Neural cell (in vitro differentiated cells): ENCODE measurements around the gene FAM187B. TPM values are rescaled to one million over a fixed set of nuclear protein-coding genes. Genes with fewer than 3 reads are reported as not detected.

ENCODE experiments used
- H2AFZ ChIP-seq: fragments of 200-600, 300-800 bp; sonication (generic), shearing (Covaris generic); 2 replicates; pipeline ENCODE4 v1.6.0; 2014; ENCODE audit warnings: low read depth, mild to moderate bottlenecking, antibody characterized with exemption, low read length, moderate library complexity
- H3F3A ChIP-seq: fragments of 200-600 bp; shearing (Covaris generic); 2 replicates; pipeline ENCODE4 v1.6.1; 2016; ENCODE audit warnings: mild to moderate bottlenecking, moderate library complexity, mixed read lengths, antibody characterized with exemption, low read length; ENCODE audit not compliant: insufficient read depth, poor library complexity, severe bottlenecking
- H3K27ac ChIP-seq: fragments of 200-600, 300-800 bp; sonication (generic), shearing (Covaris generic); 2 replicates; pipeline ENCODE4 v1.5.1; 2014; ENCODE audit warnings: mild to moderate bottlenecking, low read length, moderate library complexity
- H3K27me3 ChIP-seq: fragments of 300-800, 200-600 bp; sonication (generic), shearing (Covaris generic); 2 replicates; pipeline ENCODE4 v1.6.0; 2014; ENCODE audit warnings: mild to moderate bottlenecking, low read depth, low read length, moderate library complexity; ENCODE audit not compliant: insufficient read depth
- H3K36me3 ChIP-seq: fragments of 300-800, 200-600 bp; sonication (generic), shearing (Covaris generic); 2 replicates; pipeline ENCODE4 v1.5.1; 2014; ENCODE audit warnings: mild to moderate bottlenecking, antibody characterized with exemption, low read length, moderate library complexity; ENCODE audit not compliant: insufficient read depth
- H3K4me2 ChIP-seq: fragments of 300-800, 200-600 bp; sonication (generic), shearing (Covaris generic); 2 replicates; pipeline ENCODE4 v1.6.0; 2014; ENCODE audit warnings: mild to moderate bottlenecking, low read length
- H3K4me3 ChIP-seq: fragments of 300-800, 200-600 bp; sonication (generic), shearing (Covaris generic); 2 replicates; pipeline ENCODE4 v1.5.1; 2014; ENCODE audit warnings: mild to moderate bottlenecking, low read length, moderate library complexity
- H3K79me2 ChIP-seq: fragments of 200-600 bp; shearing (Covaris generic); replicated peaks from 2 replicates; pipeline ENCODE4 v1.6.0; 2014; ENCODE audit warnings: mild to moderate bottlenecking, low read length, moderate library complexity; ENCODE audit not compliant: insufficient read depth
- H3K9ac ChIP-seq: fragments of 300-800, 200-600 bp; sonication (generic), shearing (Covaris generic); 2 replicates; pipeline ENCODE4 v1.6.1; 2016; ENCODE audit warnings: mild to moderate bottlenecking, low read length, mixed read lengths
- H3K9me2 ChIP-seq: fragments of 200-600 bp; shearing (Covaris generic); 2 replicates; pipeline ENCODE4 v1.6.1; 2016; ENCODE audit warnings: mild to moderate bottlenecking, low read length, mixed read lengths; ENCODE audit not compliant: insufficient read depth
- H3K9me3 ChIP-seq: fragments of 200-600, 300-800 bp; sonication (generic), shearing (Covaris generic); 2 replicates; pipeline ENCODE4 v1.6.1; 2016; ENCODE audit warnings: mild to moderate bottlenecking, mixed run types, low read length, moderate library complexity, mixed read lengths
- H4K20me1 ChIP-seq: fragments of 200-600 bp; shearing (Covaris generic); 2 replicates; pipeline ENCODE4 v1.6.1; 2016; ENCODE audit warnings: mild to moderate bottlenecking, mixed run types; ENCODE audit not compliant: insufficient read depth
- CTCF ChIP-seq: fragments of 450-650 bp; IDR thresholded peaks from 2 replicates; pipeline ENCODE4 v1.5.1; 2014; ENCODE audit warnings: antibody characterized with exemption, mild to moderate bottlenecking, moderate library complexity; ENCODE audit not compliant: poor library complexity, severe bottlenecking
- EP300 ChIP-seq: fragments of 450-650 bp; conservative IDR thresholded peaks from 2 replicates; pipeline ENCODE4 v1.6.1; 2014; ENCODE audit warnings: antibody characterized with exemption, mild to moderate bottlenecking, moderate library complexity; ENCODE audit not compliant: poor library complexity, severe bottlenecking
- EZH2 ChIP-seq: fragments of 200-600, 300-800 bp; shearing (Covaris generic), sonication (generic); IDR thresholded peaks from 2 replicates; pipeline ENCODE4 v1.6.1; 2014; ENCODE audit warnings: antibody characterized with exemption, low read length, borderline replicate concordance, mild to moderate bottlenecking; ENCODE audit not compliant: insufficient read depth, poor library complexity, severe bottlenecking
- MXI1 ChIP-seq: fragments of 450-650 bp; conservative IDR thresholded peaks from 2 replicates; pipeline ENCODE4 v1.6.1; 2014; ENCODE audit warnings: antibody characterized with exemption, mild to moderate bottlenecking; ENCODE audit not compliant: poor library complexity, severe bottlenecking
- POLR2AphosphoS5 ChIP-seq: IDR thresholded peaks from 2 replicates; pipeline ENCODE4 v1.6.1; 2012
- RAD21 ChIP-seq: fragments of 450-650 bp; conservative IDR thresholded peaks from 2 replicates; pipeline ENCODE4 v1.6.1; 2014; ENCODE audit warnings: antibody characterized with exemption, mild to moderate bottlenecking, moderate library complexity
- REST ChIP-seq: IDR thresholded peaks from 2 replicates; pipeline ENCODE4 v1.6.1; 2012; ENCODE audit warnings: borderline replicate concordance
- SMC3 ChIP-seq: fragments of 450-650 bp; conservative IDR thresholded peaks from 2 replicates; pipeline ENCODE4 v1.6.1; 2014; ENCODE audit warnings: antibody characterized with exemption, mild to moderate bottlenecking, moderate library complexity; ENCODE audit not compliant: poor library complexity
- TAF1 ChIP-seq: IDR thresholded peaks from 2 replicates; pipeline ENCODE4 v1.6.1; 2012; ENCODE audit warnings: low read depth
- polyA plus RNA-seq: library from polyadenylated mRNA; depleted of rRNA; stranded (reverse); fragments of >200 nt; gene quantifications from 2 replicates; pipeline ENCODE4 v1.2.3, GENCODE V29; 2014

Gene FAM187B
- polyA plus RNA-seq, 1 donor from 2014 or later, result not detected

- no peaks in the 10 kb centered on the region for H3K9me2 ChIP-seq
- no peak overlapping the region for H3K4me2 ChIP-seq
- no peak overlapping the region for H3K4me3 ChIP-seq
- no peaks in the 10 kb centered on the region for H3K27me3 ChIP-seq
- H3K9ac ChIP-seq, result no peak overlapping the region
- H3K9me3 ChIP-seq, result no peaks in the 10 kb centered on the region
- TF ChIP-seq REST (no peak), MXI1 (no peak), TAF1 (no peak), RAD21 (no peak), EP300 (no peak), SMC3 (no peak), CTCF (no peak)
- H3K79me2 ChIP-seq, result no peaks in the 10 kb centered on the region
- H4K20me1 ChIP-seq, result no peaks in the 10 kb centered on the region
- H3K36me3 ChIP-seq, result no peaks in the 10 kb centered on the region
- H3K27ac ChIP-seq, result no peak overlapping the region
- H2AFZ ChIP-seq, result no peak overlapping the region
- H3F3A ChIP-seq, result no peaks in the 10 kb centered on the region
These were observed 44.6 kb upstream of the FAM187B start for GRCh38 chr19:35272954-35273649.

DNA sequence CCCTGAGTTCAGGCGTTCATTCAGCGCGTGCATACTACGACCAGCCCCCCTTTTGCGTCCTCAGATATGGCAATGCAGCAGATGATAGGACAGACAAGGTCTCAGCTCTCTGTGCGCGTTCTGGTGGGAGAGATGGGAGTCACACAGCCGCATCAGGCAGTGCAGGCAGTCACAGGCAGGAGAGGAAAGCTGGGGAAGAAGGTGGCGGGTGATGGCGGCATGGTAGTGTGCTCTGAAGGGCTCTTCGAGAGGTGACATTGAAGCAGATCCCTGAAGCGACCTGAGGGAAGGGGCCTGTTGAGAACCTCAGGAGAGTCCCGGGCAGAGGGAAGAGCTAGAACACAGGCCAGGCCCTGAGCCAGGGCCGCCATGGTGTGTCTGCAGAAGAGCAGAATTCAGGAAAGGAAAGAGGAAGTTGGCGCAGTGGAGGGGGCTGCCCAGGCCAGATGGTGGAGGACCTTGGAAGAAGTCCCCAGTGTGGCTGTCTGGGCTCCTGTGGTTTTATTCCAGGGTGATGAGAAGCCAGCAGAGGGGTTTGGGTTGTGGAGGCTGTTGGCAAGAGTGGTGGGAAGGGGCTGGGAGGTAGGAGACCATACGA lies 43.7 kb upstream of the FAM187B start:
- Histone ChIP-seq H2AFZ (no peak overlapping the region), H3K27ac (no peak overlapping the region), H3K9ac (no peak overlapping the region), H3F3A (no peaks in the 10 kb centered on the region), H3K36me3 (no peaks in the 10 kb centered on the region), H3K4me2 (no peak overlapping the region), H3K79me2 (peaks cover 6% of the 10 kb centered on the region), H3K4me3 (no peak overlapping the region), H4K20me1 (no peaks in the 10 kb centered on the region), H3K9me2 (no peaks in the 10 kb centered on the region), H3K27me3 (no peaks in the 10 kb centered on the region), H3K9me3 (no peaks in the 10 kb centered on the region)
- TF ChIP-seq MXI1 (no peak), TAF1 (no peak), EP300 (no peak), RAD21 (no peak), POLR2AphosphoS5 (no peak), EZH2 (no peak), SMC3 (no peak), CTCF (no peak), REST (no peak)
